Left lung (tissue), 10 donors: ENCODE results near the gene GPR153. TPM values are rescaled to one million over a fixed set of nuclear protein-coding genes. Genes with fewer than 3 reads are reported as not detected.

Experiments used
- ATAC-seq: fragments of 200-7000 bp; cut with Tn5 transposase; one replicate; pipeline ENCODE4 v1.9.1; 2020; ENCODE audit warnings: moderate library complexity
- DNase-seq, 4 donors: peaks; one replicate each; pipeline ENCODE4 v3.0.0-alpha.2; 2013 to 2020
- H3K27ac ChIP-seq, 2 donors: fragments of 200-600 bp; sonication (generic) in 1 of 2; one replicate each; pipeline versions ENCODE4 v1.5.0 to v1.8.0; 2020 to 2021
- H3K27me3 ChIP-seq, 2 donors: fragments of 200-600 bp; sonication (generic) in 1 of 2; one replicate each; pipeline versions ENCODE4 v1.5.0 to v1.8.0; 2020 to 2021
- H3K36me3 ChIP-seq, 2 donors: fragments of 200-600 bp; sonication (generic) in 1 of 2; one replicate each; pipeline versions ENCODE4 v1.5.0 to v1.8.0; 2020 to 2021
- H3K4me1 ChIP-seq, 2 donors: fragments of 200-600 bp; one replicate each; pipeline ENCODE4 v1.8.0; 2021
- H3K4me3 ChIP-seq, 2 donors: fragments of 200-600 bp; sonication (generic) in 1 of 2; one replicate each; pipeline versions ENCODE4 v1.5.0 to v1.8.0; 2020 to 2021; ENCODE audit warnings: mild to moderate bottlenecking in 1 of 2
- H3K9me3 ChIP-seq, 2 donors: fragments of 200-600 bp; sonication (generic) in 1 of 2; one replicate each; pipeline versions ENCODE4 v1.5.0 to v1.8.0; 2020 to 2021
- intact Hi-C, 2 donors: fragments of 100-400 bp; cut with DNase I; formaldehyde crosslinking; loops; one replicate each; pipeline versions ENCODE4 v1.11.2 to v1.14.2; 2022
- polyA plus RNA-seq, 6 donors: library from polyadenylated mRNA; unstranded; fragments of 120-200 nt; gene quantifications; one replicate each; pipeline ENCODE4 v1.2.1, GENCODE V29; 2013; ENCODE audit not compliant: insufficient read length in 6 of 6
- total RNA-seq, 2 donors: library from RNA; stranded (reverse); fragmentation: NEBNext Ultra II Directional; extraction: Animal tissue kit (Norgen Biotek cat#: 25700); gene quantifications; one replicate each; pipeline ENCODE4 v1.2.1, GENCODE V29; 2021
- TF ChIP-seq, protein P1 (sequence below), 2 donors: fragments of 200-600 bp; sonication (generic) in 1 of 2; IDR thresholded peaks; one replicate each; pipeline versions ENCODE4 v1.5.0 to v1.8.0; 2021; ENCODE audit warnings: antibody characterized with exemption in 2 of 2
- donor health status: DM: no; HTN: yes; CAD: no.
- donor health status: DM: no; HTN: no; CAD: no.

Gene GPR153
- total and polyA plus RNA-seq, 8 donors: 13.8 to 31.6 (median 18.0) TPM

DNA sequence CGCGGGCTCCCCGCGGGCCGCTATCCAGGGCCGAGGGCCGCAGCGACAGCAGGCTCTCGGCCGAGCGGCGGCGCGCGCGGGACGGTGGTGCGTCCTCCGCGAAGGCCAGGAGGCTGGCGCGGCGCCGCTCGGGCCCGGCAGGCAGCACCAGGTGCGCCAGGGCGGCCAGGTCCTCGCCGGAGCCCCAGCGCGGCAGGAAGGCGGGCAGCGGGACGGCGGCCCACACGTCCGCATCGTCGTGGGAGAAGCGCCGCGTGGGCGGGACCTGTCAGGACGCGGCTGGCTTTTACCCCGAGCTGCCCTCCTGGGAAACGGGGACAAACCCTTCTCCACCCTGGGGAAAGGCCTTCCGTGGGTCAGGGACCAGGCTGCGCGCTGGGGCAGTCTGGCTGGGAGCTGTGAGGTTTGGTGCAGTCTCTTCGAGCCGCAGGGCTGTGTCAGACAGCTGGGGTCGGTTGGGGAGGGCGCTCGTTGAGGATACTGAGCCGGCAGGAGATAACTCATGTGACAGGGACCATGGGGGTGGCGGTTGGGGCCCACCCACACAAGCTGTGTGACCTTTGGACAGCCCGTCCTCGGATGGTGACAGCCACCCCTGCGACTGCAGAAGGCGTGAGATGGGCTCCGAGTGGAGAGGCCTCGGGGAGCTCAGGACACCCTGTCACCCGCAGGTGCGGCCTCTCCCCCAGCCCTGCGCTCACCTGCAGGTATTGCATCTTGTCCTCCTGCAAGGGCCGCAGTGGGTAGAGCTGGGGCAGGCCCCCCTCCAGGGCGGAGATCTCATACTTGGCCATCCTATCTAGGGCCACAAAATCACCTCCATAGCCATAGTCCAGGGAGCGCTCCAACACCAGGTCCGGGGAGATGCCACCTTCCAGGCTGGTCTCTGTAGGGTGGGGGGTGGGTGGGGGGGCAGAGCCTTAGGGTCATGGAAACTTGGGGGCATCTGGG is 10.9 kb downstream of the GPR153 start:
- no peak for DNase-seq
- peaks cover 9 to 32% of the 10 kb centered on the region in 2 donors for H3K4me1 ChIP-seq
- H3K36me3 ChIP-seq: no peaks in the 10 kb centered on the region
- H3K4me3 ChIP-seq: no peak overlapping the region
- no peak overlapping the region for H3K27ac ChIP-seq
- H3K27me3 ChIP-seq: peaks cover 38 to 87% of the 10 kb centered on the region in 2 donors
- intact Hi-C loops: loop anchor here in 1 of 2 donors (5.0 to 10.0 kb wide), 2 partner anchors 97 to 165 kb away; partner anchors contain the start of gene HES2
- ATAC-seq: no peak
- TF ChIP-seq, protein P1, sequence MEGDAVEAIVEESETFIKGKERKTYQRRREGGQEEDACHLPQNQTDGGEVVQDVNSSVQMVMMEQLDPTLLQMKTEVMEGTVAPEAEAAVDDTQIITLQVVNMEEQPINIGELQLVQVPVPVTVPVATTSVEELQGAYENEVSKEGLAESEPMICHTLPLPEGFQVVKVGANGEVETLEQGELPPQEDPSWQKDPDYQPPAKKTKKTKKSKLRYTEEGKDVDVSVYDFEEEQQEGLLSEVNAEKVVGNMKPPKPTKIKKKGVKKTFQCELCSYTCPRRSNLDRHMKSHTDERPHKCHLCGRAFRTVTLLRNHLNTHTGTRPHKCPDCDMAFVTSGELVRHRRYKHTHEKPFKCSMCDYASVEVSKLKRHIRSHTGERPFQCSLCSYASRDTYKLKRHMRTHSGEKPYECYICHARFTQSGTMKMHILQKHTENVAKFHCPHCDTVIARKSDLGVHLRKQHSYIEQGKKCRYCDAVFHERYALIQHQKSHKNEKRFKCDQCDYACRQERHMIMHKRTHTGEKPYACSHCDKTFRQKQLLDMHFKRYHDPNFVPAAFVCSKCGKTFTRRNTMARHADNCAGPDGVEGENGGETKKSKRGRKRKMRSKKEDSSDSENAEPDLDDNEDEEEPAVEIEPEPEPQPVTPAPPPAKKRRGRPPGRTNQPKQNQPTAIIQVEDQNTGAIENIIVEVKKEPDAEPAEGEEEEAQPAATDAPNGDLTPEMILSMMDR (IDR thresholded peaks at IDR 0.05): no peak
- H3K9me3 ChIP-seq: no peaks in the 10 kb centered on the region

- Histone ChIP-seq H3K36me3 (no peaks in the 10 kb centered on the region), H3K4me3 (no peak overlapping the region), H3K9me3 (no peaks in the 10 kb centered on the region), H3K27me3 (peaks cover 44 to 95% of the 10 kb centered on the region in 2 donors), H3K27ac (no peak overlapping the region), H3K4me1 (peaks cover 9 to 33% of the 10 kb centered on the region in 2 donors)
- TF ChIP-seq, protein P1 (IDR thresholded peaks at IDR 0.05): no peak
- DNase-seq (peak in 1 of 4 donors; percentile 55), ATAC-seq (no peak)
- intact Hi-C loops: loop anchor here in 1 of 2 donors (5.0 kb wide), 1 partner anchor 98 kb away; no protein-coding TSS in a partner anchor
These were observed 11.8 kb downstream of the GPR153 start for GRCh38 chr1:6248932-6249738.

DNA sequence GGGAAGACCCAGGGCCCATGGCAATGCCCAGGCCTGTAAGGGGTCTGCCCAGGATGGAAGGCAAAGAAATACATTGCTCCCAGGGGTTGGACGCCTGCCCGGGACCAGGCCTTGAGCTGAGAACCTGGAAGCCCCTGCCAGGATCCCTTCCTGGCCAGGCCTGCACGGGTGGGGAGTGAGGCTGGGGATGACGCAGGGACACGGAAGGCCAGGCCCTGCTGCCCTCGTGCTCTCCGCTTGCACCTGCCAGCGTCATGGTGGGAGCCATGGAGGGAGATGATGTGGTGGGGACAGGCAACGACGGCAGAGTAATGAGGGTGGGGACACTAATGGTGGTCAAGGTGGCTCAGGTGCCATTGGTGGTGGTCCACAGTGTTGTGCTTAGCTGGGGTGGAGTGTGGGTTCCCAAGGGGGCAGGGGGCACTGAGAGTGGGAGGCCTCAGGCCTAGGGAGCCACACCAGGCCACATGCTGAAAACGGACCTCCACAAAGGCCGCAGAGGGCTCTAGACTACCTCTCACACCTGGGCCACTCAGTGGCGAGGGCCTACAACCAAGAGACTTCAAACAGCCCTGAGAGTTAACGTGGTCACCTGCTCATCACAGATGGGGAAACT is 12.6 kb downstream of the GPR153 start:
- Histone ChIP-seq H3K27me3 (peaks cover 53 to 98% of the 10 kb centered on the region in 2 donors), H3K36me3 (no peaks in the 10 kb centered on the region), H3K4me3 (no peak overlapping the region), H3K27ac (no peak overlapping the region), H3K9me3 (no peaks in the 10 kb centered on the region), H3K4me1 (peaks cover 9 to 33% of the 10 kb centered on the region in 2 donors)
- no peak for ATAC-seq
- intact Hi-C loops: loop anchor here in 1 of 2 donors (5.0 kb wide), 1 partner anchor 99 kb away; no protein-coding TSS in a partner anchor
- TF ChIP-seq, protein P1 (IDR thresholded peaks at IDR 0.05): no peak
- no peak for DNase-seq

- Histone ChIP-seq H3K4me3 (no peak overlapping the region), H3K27me3 (peaks cover 59 to 100% of the 10 kb centered on the region in 2 donors), H3K9me3 (no peaks in the 10 kb centered on the region), H3K4me1 (peaks cover 9 to 35% of the 10 kb centered on the region in 2 donors), H3K36me3 (no peaks in the 10 kb centered on the region), H3K27ac (no peak overlapping the region)
- intact Hi-C loops: loop anchor here in 1 of 2 donors (5.0 kb wide), 1 partner anchor 100 kb away; no protein-coding TSS in a partner anchor
- TF ChIP-seq, protein P1 (IDR thresholded peaks at IDR 0.05): no peak
- ATAC-seq (no peak), DNase-seq (no peak)
These were observed 13.2 kb downstream of the GPR153 start for GRCh38 chr1:6247651-6248050.
